GM21529 (cell line): ENCODE results near the gene CROCC.
A peak's percentile ranks its signal among the peaks of the same experiment; 100 is the strongest.
"Not testable (repeated sequence)": the region's sequence is repeated elsewhere in the genome, so short reads cannot be mapped to it uniquely, and the experiment has no call there.

ENCODE experiments used
- ATAC-seq: cut with Tn5 transposase; IDR thresholded peaks from one replicate; pipeline ENCODE4 v1.9.1; 2021; ENCODE audit not compliant: unreplicated experiment

CROCC gene

GRCh38 chr1:16936580-16936979 lies 14.8 kb downstream of the CROCC start:
- ATAC-seq, result not testable (repeated sequence)

GRCh38 chr1:16938351-16939321 lies 16.9 kb downstream of the CROCC start:
- no peak for ATAC-seq

- not testable (repeated sequence) for ATAC-seq
These were observed 17.9 kb downstream of the CROCC start for GRCh38 chr1:16939386-16940180.

GRCh38 chr1:16944038-16944437 lies 22.3 kb downstream of the CROCC start:
- ATAC-seq, result no peak

- ATAC-seq, result not testable (repeated sequence)
These were observed 23.8 kb downstream of the CROCC start for GRCh38 chr1:16945512-16945911.

- not testable (repeated sequence) for ATAC-seq
These were observed 24.5 kb downstream of the CROCC start for GRCh38 chr1:16946185-16946584.

GRCh38 chr1:16946646-16947045 lies 24.9 kb downstream of the CROCC start:
- no peak for ATAC-seq

- ATAC-seq, result not testable (repeated sequence)
These were observed 26.7 kb downstream of the CROCC start for GRCh38 chr1:16948282-16948891.

- ATAC-seq, result not testable (repeated sequence)
These were observed 27.3 kb downstream of the CROCC start for GRCh38 chr1:16949026-16949425.

GRCh38 chr1:16952376-16952775 lies 30.6 kb downstream of the CROCC start:
- not testable (repeated sequence) for ATAC-seq

GRCh38 chr1:16954579-16954978 lies 32.8 kb downstream of the CROCC start:
- ATAC-seq, result no peak

- no peak for ATAC-seq
These were observed 33.5 kb downstream of the CROCC start for GRCh38 chr1:16955186-16955585.

- no peak for ATAC-seq
These were observed 35.0 kb downstream of the CROCC start for GRCh38 chr1:16956775-16957174.

GRCh38 chr1:16957731-16958130 lies 36.0 kb downstream of the CROCC start:
- ATAC-seq, result no peak

GRCh38 chr1:16958475-16958874 lies 36.7 kb downstream of the CROCC start:
- no peak for ATAC-seq

- peak; percentile 68 for ATAC-seq
These were observed 39.0 kb downstream of the CROCC start for GRCh38 chr1:16960560-16961296.

- ATAC-seq, result no peak
These were observed 39.8 kb downstream of the CROCC start for GRCh38 chr1:16961297-16962133.

- ATAC-seq, result not testable (repeated sequence)
These were observed 42.4 kb downstream of the CROCC start for GRCh38 chr1:16964169-16964568.

GRCh38 chr1:16965486-16966067 lies 43.8 kb downstream of the CROCC start:
- no peak for ATAC-seq
